Placental pericyte (primary cell): ENCODE data around the gene CCDC90B. TPM values are rescaled to one million over a fixed set of nuclear protein-coding genes. Genes with fewer than 3 reads are reported as not detected.

Experiments
- small RNA-seq: library from RNA; depleted of rRNA; stranded (forward); fragments of <200 nt; gene quantifications from one replicate; pipeline ENCODE3, GENCODE V24; 2012; ENCODE audit warnings: low replicate concordance
- total RNA-seq: library from RNA; depleted of rRNA; stranded (reverse); fragments of >200 nt; gene quantifications from 2 replicates; pipeline ENCODE4 v1.2.3, GENCODE V29; 2012

CCDC90B gene, protein sequence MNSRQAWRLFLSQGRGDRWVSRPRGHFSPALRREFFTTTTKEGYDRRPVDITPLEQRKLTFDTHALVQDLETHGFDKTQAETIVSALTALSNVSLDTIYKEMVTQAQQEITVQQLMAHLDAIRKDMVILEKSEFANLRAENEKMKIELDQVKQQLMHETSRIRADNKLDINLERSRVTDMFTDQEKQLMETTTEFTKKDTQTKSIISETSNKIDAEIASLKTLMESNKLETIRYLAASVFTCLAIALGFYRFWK
- 46.4 and 55.1 TPM in 2 replicates for total RNA-seq

DNA sequence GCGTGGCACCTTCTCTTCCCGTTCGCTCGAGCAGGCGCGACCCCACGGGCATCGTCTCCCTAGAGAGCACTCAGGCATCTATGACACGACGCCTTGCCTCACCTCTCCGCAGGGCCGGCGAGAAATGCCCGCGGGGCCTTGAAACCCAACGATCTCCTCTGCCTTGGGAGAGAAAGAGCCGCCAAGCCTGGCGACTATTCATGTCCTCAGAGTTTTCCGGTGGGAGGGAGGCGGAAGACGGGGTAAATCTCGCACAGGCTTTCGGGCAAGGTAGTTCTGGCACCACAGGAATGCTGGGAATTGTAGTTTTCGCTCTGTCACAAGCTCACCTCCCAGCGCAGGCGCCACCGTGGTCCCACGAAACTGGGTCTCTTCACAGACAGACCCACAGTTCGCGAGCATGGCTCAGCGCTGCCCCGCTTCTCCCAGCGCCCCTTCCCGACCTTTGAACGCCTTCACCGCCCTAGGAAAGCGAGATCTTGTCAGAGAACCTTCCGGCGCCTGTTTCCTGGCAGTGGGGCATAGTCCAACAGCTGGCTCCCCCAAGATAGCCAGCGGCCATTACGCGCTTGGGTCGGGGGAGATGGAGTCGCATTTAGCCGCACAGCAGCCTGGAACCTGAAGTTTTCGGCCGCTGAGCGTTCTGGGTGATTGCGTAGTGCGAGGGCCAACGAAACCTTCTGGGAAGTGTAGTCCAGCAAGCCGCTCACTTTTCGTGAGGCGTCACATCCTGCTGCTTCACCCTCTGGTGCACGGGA lies at the start of gene CCDC90B:
TSS of gene CCDC90B (minus strand) at position 597 of the 758 bp plus-strand sequence. CDS start at position 202, 395 bp downstream.

Small RNA genes within 50 kb of the gene (small RNA-seq; reads per million reads assigned to genes)
- gene AP000873.5, result not detected

Other genes with a start within 250 kb of the CCDC90B start
- 4.8 and 11.2 TPM in 2 replicates for gene RAB30, start 214.5 kb downstream of the CCDC90B start, total RNA-seq
- gene PCF11, start 129.2 kb downstream of the CCDC90B start, total RNA-seq, result 32.0 and 43.2 TPM in 2 replicates
- 11.4 and 11.7 TPM in 2 replicates for gene ANKRD42, start 92.7 kb downstream of the CCDC90B start, total RNA-seq